SU-DHL-6 (cell line): Measurements from ENCODE around the gene C1QTNF8.

Source experiments
- CTCF ChIP-seq: fragments of 200-600 bp; sonication (generic); IDR thresholded peaks from one replicate; pipeline ENCODE4 v1.5.1; 2017; ENCODE audit warnings: antibody characterized with exemption, mild to moderate bottlenecking, low read length, moderate library complexity; ENCODE audit not compliant: insufficient read depth, poor library complexity, severe bottlenecking
- EZH2phosphoT487 ChIP-seq: fragments of 200-600 bp; sonication (generic), shearing (Covaris generic); conservative IDR thresholded peaks from 2 replicates; pipeline ENCODE4 v1.6.1; 2018; ENCODE audit warnings: mild to moderate bottlenecking, antibody characterized with exemption, low read length, moderate library complexity, mixed read lengths

DNA sequence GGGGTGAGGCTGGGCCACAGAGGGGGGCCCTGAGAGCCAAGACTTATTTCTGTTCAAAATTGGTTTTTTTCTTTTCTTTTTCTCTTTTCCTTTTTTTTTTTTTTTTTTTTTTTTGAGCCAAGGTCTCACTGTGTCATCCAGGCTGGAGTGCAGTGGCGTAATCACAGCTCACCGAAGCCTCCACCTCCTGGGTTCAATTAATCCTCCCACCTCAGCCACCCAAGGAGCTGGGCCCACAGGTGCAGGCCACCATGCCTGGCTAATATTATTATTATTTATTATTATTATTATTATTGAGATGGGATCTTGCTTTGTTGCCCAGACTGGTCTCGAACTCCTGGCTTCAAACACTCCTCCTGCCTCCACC is 39.4 kb upstream of the C1QTNF8 start:
- TF ChIP-seq EZH2phosphoT487 (no peak), CTCF (no peak)
